HepG2 (cell line): Measurements from ENCODE around the gene VPS18. TPM values are rescaled to one million over a fixed set of nuclear protein-coding genes. Genes with fewer than 3 reads are reported as not detected.
A peak's percentile ranks its signal among the peaks of the same experiment; 100 is the strongest.

Experiments
- ATF5 ChIP-seq: sonication (generic); formaldehyde crosslinking; IDR thresholded peaks from 2 replicates; pipeline ENCODE4 v1.4.0; 2020; ENCODE audit warnings: mild to moderate bottlenecking, low read depth, missing genetic modification reagents
- CSRNP1 ChIP-seq: sonication (generic); formaldehyde crosslinking; IDR thresholded peaks from 2 replicates; pipeline ENCODE4 v1.8.1; 2023; ENCODE audit warnings: mild to moderate bottlenecking, missing genetic modification reagents
- FOSL2 ChIP-seq: sonication (generic); formaldehyde crosslinking; IDR thresholded peaks from 2 replicates; pipeline ENCODE4 v1.4.0; 2020; ENCODE audit warnings: missing genetic modification reagents
- KAT8 ChIP-seq: IDR thresholded peaks from 2 replicates; pipeline ENCODE4 v1.6.1; 2016; ENCODE audit warnings: missing genetic modification reagents, missing compliant biosample characterization
- KDM6A ChIP-seq: IDR thresholded peaks from 2 replicates; pipeline ENCODE4 v1.6.1; 2016; ENCODE audit warnings: low read depth
- KLF11 ChIP-seq: IDR thresholded peaks from 2 replicates; pipeline ENCODE4 v1.6.1; 2016; ENCODE audit warnings: missing compliant biosample characterization
- MATR3 ChIP-seq: sonication (generic); formaldehyde crosslinking; IDR thresholded peaks from 2 replicates; pipeline ENCODE4 v1.4.0; 2020; ENCODE audit warnings: missing genetic modification reagents
- NFYB ChIP-seq: sonication (generic); formaldehyde crosslinking; IDR thresholded peaks from 2 replicates; pipeline ENCODE4 v1.4.0; 2020; ENCODE audit warnings: missing genetic modification reagents
- POGZ ChIP-seq: sonication (generic); formaldehyde crosslinking; IDR thresholded peaks from 2 replicates; pipeline ENCODE4 v1.4.0; 2020; ENCODE audit warnings: mild to moderate bottlenecking, missing genetic modification reagents
- POLR2AphosphoS5 ChIP-seq: IDR thresholded peaks from 2 replicates; pipeline ENCODE4 v1.6.1; 2012; ENCODE audit warnings: low read depth, low read length
- RFX3 ChIP-seq: IDR thresholded peaks from 2 replicates; pipeline ENCODE4 v1.6.1; 2016; ENCODE audit warnings: missing biosample characterization, missing genetic modification reagents
- TGIF2 ChIP-seq: IDR thresholded peaks from 2 replicates; pipeline ENCODE4 v1.6.1; 2016; ENCODE audit warnings: control low read depth, missing compliant biosample characterization
- THAP7 ChIP-seq: sonication (generic); formaldehyde crosslinking; IDR thresholded peaks from 2 replicates; pipeline ENCODE4 v1.8.1; 2023; ENCODE audit warnings: mild to moderate bottlenecking, missing genetic modification reagents
- XRCC5 ChIP-seq: fragments of 200-400 bp; formaldehyde crosslinking; optimal IDR thresholded peaks from 2 replicates; pipeline ENCODE3; 2017; ENCODE audit warnings: mild to moderate bottlenecking, low read length
- ZKSCAN1 ChIP-seq: fragments of 150-350 bp; IDR thresholded peaks from 2 replicates; pipeline ENCODE4 v1.6.1; 2014; ENCODE audit warnings: low read length
- ZNF17 ChIP-seq: sonication (generic); formaldehyde crosslinking; IDR thresholded peaks from 2 replicates; pipeline ENCODE4 v1.5.0; 2020; ENCODE audit warnings: mild to moderate bottlenecking, missing genetic modification reagents
- ZNF383 ChIP-seq: sonication (generic); formaldehyde crosslinking; IDR thresholded peaks from 2 replicates; pipeline ENCODE4 v1.4.0; 2020; ENCODE audit warnings: missing genetic modification reagents, mild to moderate bottlenecking, borderline replicate concordance
- ZNF430 ChIP-seq: sonication (generic); formaldehyde crosslinking; IDR thresholded peaks from 2 replicates; pipeline ENCODE4 v1.9.0; 2021; ENCODE audit warnings: mild to moderate bottlenecking, missing genetic modification reagents
- ZNF432 ChIP-seq: sonication (generic); formaldehyde crosslinking; IDR thresholded peaks from 2 replicates; pipeline ENCODE4 v1.5.0; 2020; ENCODE audit warnings: missing genetic modification reagents, mild to moderate bottlenecking, borderline replicate concordance
- ZNF468 ChIP-seq: sonication (generic); formaldehyde crosslinking; IDR thresholded peaks from 2 replicates; pipeline ENCODE4 v1.8.0; 2022; ENCODE audit warnings: mild to moderate bottlenecking, moderate library complexity, missing genetic modification reagents
- ZNF788 ChIP-seq: sonication (generic); formaldehyde crosslinking; IDR thresholded peaks from 2 replicates; pipeline ENCODE4 v1.5.0; 2020; ENCODE audit warnings: mild to moderate bottlenecking, missing genetic modification reagents, borderline replicate concordance
- polyA plus RNA-seq, 8 experiments: library from polyadenylated mRNA; depleted of rRNA in 3 of 8; stranded (reverse) in 7 of 8; unstranded in 1 of 8; fragments of >200 nt; fragmentation: Illumina TruSeq in 4 of 8; extraction: Trizol in 4 of 8; gene quantifications; 2 replicates each; pipeline versions ENCODE4 v1.2.1 to v1.2.3, GENCODE V29; 2011 to 2016; ENCODE audit warnings: low read depth in 4 of 8, missing spikeins in 1 of 8, mixed read lengths in 1 of 8; ENCODE audit not compliant: insufficient read depth in 1 of 8
- total RNA-seq, 5 experiments: library from RNA; depleted of rRNA; stranded (reverse); fragments of >200 nt; fragmentation: Illumina TruSeq; extraction: Trizol; gene quantifications; 2 replicates each; pipeline ENCODE4 v1.2.3, GENCODE V29; 2016; ENCODE audit warnings: low read depth in 1 of 5
- TF ChIP-seq, protein P1 (sequence below): sonication (generic); formaldehyde crosslinking; IDR thresholded peaks from 2 replicates; pipeline ENCODE4 v1.9.0; 2021; ENCODE audit warnings: missing genetic modification reagents, borderline replicate concordance
- TF ChIP-seq, protein P2 (sequence below): IDR thresholded peaks from 2 replicates; pipeline ENCODE4 v1.6.1; 2016; ENCODE audit warnings: missing compliant biosample characterization, missing genetic modification reagents, borderline replicate concordance

Gene VPS18
- total and polyA plus RNA-seq, 2 of the 13 experiments (the other 11 are each of a cell fraction or from before 2014, with no cell fraction given) = 5.8 to 17.0 TPM

GRCh38 chr15:40906091-40906990, 12.1 kb downstream of the VPS18 start (continued):
- TF ChIP-seq CSRNP1 (CRISPR knock-in tag) (peak; percentile 84; the same call in 1 of the 2 replicates), ZNF430 (CRISPR knock-in tag) (no peak), TGIF2 (CRISPR knock-in tag) (peak; percentile 90), ZNF468 (0 out of 2 replicates have a peak, but pooled peaks have one; percentile 73), ZNF17 (CRISPR knock-in tag) (no peak), RFX3 (CRISPR knock-in tag) (no peak), KLF11 (0 out of 2 replicates have a peak, but pooled peaks have one; percentile 45), ZNF788 (no peak), POGZ (CRISPR knock-in tag) (peak; percentile 49; the same call in 1 of the 2 replicates), KAT8 (CRISPR knock-in tag) (peak; percentile 17; the same call in 1 of the 2 replicates), MATR3 (no peak), FOSL2 (CRISPR knock-in tag) (no peak), ZNF383 (CRISPR knock-in tag) (no peak), ZNF432 (CRISPR knock-in tag) (no peak), ZKSCAN1 (no peak), POLR2AphosphoS5 (no peak), NFYB (CRISPR knock-in tag) (no peak), THAP7 (CRISPR knock-in tag) (no peak), XRCC5 (peak; percentile 81), KDM6A (CRISPR knock-in tag) (no peak), ATF5 (CRISPR knock-in tag) (no peak)
- TF ChIP-seq, protein P1, sequence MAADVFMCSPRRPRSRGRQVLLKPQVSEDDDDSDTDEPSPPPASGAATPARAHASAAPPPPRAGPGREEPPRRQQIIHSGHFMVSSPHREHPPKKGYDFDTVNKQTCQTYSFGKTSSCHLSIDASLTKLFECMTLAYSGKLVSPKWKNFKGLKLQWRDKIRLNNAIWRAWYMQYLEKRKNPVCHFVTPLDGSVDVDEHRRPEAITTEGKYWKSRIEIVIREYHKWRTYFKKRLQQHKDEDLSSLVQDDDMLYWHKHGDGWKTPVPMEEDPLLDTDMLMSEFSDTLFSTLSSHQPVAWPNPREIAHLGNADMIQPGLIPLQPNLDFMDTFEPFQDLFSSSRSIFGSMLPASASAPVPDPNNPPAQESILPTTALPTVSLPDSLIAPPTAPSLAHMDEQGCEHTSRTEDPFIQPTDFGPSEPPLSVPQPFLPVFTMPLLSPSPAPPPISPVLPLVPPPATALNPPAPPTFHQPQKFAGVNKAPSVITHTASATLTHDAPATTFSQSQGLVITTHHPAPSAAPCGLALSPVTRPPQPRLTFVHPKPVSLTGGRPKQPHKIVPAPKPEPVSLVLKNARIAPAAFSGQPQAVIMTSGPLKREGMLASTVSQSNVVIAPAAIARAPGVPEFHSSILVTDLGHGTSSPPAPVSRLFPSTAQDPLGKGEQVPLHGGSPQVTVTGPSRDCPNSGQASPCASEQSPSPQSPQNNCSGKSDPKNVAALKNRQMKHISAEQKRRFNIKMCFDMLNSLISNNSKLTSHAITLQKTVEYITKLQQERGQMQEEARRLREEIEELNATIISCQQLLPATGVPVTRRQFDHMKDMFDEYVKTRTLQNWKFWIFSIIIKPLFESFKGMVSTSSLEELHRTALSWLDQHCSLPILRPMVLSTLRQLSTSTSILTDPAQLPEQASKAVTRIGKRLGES = no peak
- TF ChIP-seq, protein P2, sequence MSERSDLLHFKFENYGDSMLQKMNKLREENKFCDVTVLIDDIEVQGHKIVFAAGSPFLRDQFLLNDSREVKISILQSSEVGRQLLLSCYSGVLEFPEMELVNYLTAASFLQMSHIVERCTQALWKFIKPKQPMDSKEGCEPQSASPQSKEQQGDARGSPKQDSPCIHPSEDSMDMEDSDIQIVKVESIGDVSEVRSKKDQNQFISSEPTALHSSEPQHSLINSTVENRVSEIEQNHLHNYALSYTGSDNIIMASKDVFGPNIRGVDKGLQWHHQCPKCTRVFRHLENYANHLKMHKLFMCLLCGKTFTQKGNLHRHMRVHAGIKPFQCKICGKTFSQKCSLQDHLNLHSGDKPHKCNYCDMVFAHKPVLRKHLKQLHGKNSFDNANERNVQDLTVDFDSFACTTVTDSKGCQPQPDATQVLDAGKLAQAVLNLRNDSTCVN (CRISPR knock-in tag) = no peak
